ENCODE measurements around the gene CASP8AP2. TPM values are rescaled to one million over a fixed set of nuclear protein-coding genes. Genes with fewer than 3 reads are reported as not detected.

Gene CASP8AP2
- total RNA-seq, 4 donors from 2014 or later = 8.0 to 19.8 (median 15.1) TPM

- no peaks in the 10 kb centered on the region for H3K4me1 ChIP-seq
- in situ Hi-C loops (cut with MboI; ENCODE audit: low pct_ligation_motif_present in 1 of 4, low pct_unique_long_range_greater_than_20kb in 1 of 4, low sequenced_read_pairs in 3 of 4) = no loop called here
- H3K27me3 ChIP-seq = no peaks in the 10 kb centered on the region
- H3K4me3 ChIP-seq = no peak overlapping the region
- DNase-seq = no peak
- intact Hi-C loops (cut with DNase I; ENCODE audit: low total_unique reads) = no loop called here
- TF ChIP-seq CTCF (IDR thresholded peaks at IDR 0.05) = no peak
- TF ChIP-seq EP300 (IDR thresholded peaks at IDR 0.05; ENCODE audit: low read depth) = no peak
- TF ChIP-seq POLR2AphosphoS5 (IDR thresholded peaks at IDR 0.05) = no peak
- TF ChIP-seq POLR2A (IDR thresholded peaks at IDR 0.05) = no peak
- H3K9me3 ChIP-seq = peaks cover 3 to 7% of the 10 kb centered on the region in 2 donors
- 80 to 100% methylated on average over 1 to 4 of the region's 4 CpGs for WGBS, 2 donors (ENCODE audit: low coverage in 1 of 2)
- no peaks in the 10 kb centered on the region for H3K36me3 ChIP-seq
- no peak overlapping the region for H3K27ac ChIP-seq
Measured at GRCh38 chr6:89917216-89917615, 87.5 kb downstream of the CASP8AP2 start.

GRCh38 chr6:89917801-89918366 lies 88.2 kb downstream of the CASP8AP2 start:
- in situ Hi-C loops (cut with MboI; ENCODE audit: low pct_ligation_motif_present in 1 of 4, low pct_unique_long_range_greater_than_20kb in 1 of 4, low sequenced_read_pairs in 3 of 4) = no loop called here
- intact Hi-C loops (cut with DNase I; ENCODE audit: low total_unique reads) = no loop called here
- H3K9me3 ChIP-seq = peaks cover 3 to 7% of the 10 kb centered on the region in 2 donors

More at GRCh38 chr6:89917801-89918366, 88.2 kb downstream of the CASP8AP2 start:
- Histone ChIP-seq H3K27ac (no peak overlapping the region), H3K4me3 (no peak overlapping the region), H3K36me3 (no peaks in the 10 kb centered on the region), H3K27me3 (no peaks in the 10 kb centered on the region), H3K4me1 (no peaks in the 10 kb centered on the region)
- 60 to 77% methylated on average over 1 to 3 of the region's 3 CpGs for WGBS, 2 donors (ENCODE audit: low coverage in 1 of 2)
- TF ChIP-seq EP300 (IDR thresholded peaks at IDR 0.05; ENCODE audit: low read depth) = no peak
- no peak for TF ChIP-seq CTCF (IDR thresholded peaks at IDR 0.05)
- TF ChIP-seq POLR2A (IDR thresholded peaks at IDR 0.05) = no peak
- no peak for TF ChIP-seq POLR2AphosphoS5 (IDR thresholded peaks at IDR 0.05)
- DNase-seq = no peak

Small RNA genes within 50 kb of the gene (small RNA-seq; reads per million reads assigned to genes)
- 0 reads per million in 4 donors for gene DNAJC19P6
- 0 reads per million in 4 donors for gene RF00019

Other genes with a start within 250 kb of the CASP8AP2 start
- 10 to 100 TPM in 3 of 4 donors, 1 to 10 TPM in 1; 7.1 to 17.8 (median 16.4) TPM for gene LYRM2, start 191.1 kb upstream of the CASP8AP2 start, total RNA-seq
- 10 to 100 TPM; 16.8 to 30.8 (median 24.0) TPM for gene MDN1, start 10.1 kb upstream of the CASP8AP2 start, total RNA-seq
- not detected for gene GJA10, start 64.6 kb downstream of the CASP8AP2 start, total RNA-seq